Measurements from ENCODE around the gene PDILT. TPM values are rescaled to one million over a fixed set of nuclear protein-coding genes. Genes with fewer than 3 reads are reported as not detected.

Gene PDILT
- total RNA-seq, 4 donors from 2014 or later: not detected

DNA sequence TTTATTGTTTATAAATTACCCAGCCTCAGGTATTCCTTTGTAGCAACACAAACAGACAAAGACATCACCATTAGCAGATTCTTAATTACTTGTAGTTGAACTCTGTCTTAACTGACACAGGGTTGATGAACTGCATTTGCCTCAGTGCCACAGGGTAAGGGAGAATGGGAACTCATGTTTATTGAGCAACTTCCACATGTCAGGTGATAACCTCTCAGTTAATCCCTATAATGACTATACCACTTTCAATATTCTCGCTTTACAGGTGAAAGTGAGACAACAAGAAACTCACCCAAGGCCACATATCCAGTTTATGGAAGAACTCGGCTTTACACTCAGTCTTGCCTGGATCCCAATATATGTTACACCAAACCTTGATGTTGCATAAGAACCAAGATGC lies 8.6 kb downstream of the PDILT start:
- H3K36me3 ChIP-seq: no peaks in the 10 kb centered on the region
- no peak overlapping the region for H3K27ac ChIP-seq
- no peaks in the 10 kb centered on the region for H3K27me3 ChIP-seq
- no peak for TF ChIP-seq POLR2A (IDR thresholded peaks at IDR 0.05)
- TF ChIP-seq, protein P1, sequence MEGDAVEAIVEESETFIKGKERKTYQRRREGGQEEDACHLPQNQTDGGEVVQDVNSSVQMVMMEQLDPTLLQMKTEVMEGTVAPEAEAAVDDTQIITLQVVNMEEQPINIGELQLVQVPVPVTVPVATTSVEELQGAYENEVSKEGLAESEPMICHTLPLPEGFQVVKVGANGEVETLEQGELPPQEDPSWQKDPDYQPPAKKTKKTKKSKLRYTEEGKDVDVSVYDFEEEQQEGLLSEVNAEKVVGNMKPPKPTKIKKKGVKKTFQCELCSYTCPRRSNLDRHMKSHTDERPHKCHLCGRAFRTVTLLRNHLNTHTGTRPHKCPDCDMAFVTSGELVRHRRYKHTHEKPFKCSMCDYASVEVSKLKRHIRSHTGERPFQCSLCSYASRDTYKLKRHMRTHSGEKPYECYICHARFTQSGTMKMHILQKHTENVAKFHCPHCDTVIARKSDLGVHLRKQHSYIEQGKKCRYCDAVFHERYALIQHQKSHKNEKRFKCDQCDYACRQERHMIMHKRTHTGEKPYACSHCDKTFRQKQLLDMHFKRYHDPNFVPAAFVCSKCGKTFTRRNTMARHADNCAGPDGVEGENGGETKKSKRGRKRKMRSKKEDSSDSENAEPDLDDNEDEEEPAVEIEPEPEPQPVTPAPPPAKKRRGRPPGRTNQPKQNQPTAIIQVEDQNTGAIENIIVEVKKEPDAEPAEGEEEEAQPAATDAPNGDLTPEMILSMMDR (IDR thresholded peaks at IDR 0.05): no peak
- no peaks in the 10 kb centered on the region for H3K9me3 ChIP-seq
- no peak for DNase-seq
- no peaks in the 10 kb centered on the region for H3K4me1 ChIP-seq
- H3K4me3 ChIP-seq: no peak overlapping the region

DNA sequence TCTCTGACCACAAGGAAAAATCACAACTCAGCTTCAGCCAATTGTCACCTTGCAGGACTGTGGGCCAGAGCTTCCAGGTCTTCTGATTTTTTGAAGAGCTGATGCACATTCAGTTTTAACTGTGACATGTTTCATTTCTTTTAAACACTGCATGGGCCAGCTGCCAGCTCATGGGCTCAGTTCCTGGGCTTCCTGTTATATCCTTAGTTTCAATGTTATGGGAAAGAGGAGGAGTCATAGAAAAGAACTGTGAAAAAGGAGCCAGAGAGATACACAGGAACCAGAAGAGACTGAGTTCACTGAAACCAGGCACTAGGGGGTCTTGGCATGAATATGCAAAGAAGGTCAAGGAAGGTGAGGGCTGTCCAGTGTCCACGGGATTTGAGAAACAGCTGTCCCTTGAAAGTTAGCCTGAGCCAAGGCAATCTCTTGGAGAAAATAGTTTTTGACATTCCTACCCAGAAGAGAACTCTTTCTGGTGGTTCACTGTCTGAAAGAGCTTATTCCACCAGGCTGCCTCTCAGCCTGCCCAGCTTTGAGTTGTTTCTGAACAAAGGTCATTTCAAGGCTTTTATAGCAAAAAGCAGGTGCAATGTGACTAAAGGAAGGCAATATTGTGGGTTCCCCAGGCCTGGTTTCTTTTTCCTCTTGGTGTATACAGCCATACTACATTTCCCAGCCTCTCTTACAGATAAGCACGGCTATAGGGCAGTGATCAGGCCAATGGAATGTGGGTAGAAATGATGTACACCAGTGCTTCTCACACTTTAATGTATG lies 10.5 kb downstream of the PDILT start:
- peak overlapping the region in 1 of 4 donors; percentile 32 for H3K27ac ChIP-seq
- DNase-seq: no peak
- no peak overlapping the region for H3K4me3 ChIP-seq
- H3K36me3 ChIP-seq: no peaks in the 10 kb centered on the region
- TF ChIP-seq POLR2A (IDR thresholded peaks at IDR 0.05): no peak
- TF ChIP-seq, protein P1 (IDR thresholded peaks at IDR 0.05): no peak
- no peaks in the 10 kb centered on the region for H3K4me1 ChIP-seq
- no peaks in the 10 kb centered on the region for H3K9me3 ChIP-seq
- no peaks in the 10 kb centered on the region for H3K27me3 ChIP-seq

DNA sequence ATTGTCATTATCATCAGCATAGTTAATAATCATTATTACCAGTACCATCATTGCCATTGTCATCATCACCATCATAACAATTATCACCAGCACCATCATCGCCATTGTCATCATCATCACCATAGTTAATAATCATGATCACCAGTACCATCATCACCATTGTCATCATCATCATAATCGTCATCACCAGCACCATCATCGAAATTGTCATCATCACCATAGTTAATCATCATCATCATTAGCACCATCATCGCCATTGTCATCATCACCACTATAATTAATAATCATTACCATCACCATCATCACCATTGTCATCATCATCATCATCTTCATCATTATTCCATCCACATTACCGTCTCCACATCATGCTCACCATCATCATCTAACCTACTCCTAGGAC lies 13.5 kb downstream of the PDILT start:
- Histone ChIP-seq H3K4me3 (no peak overlapping the region), H3K9me3 (no peaks in the 10 kb centered on the region), H3K4me1 (peaks cover 0 to 3% (median 0%) of the 10 kb centered on the region in 4 donors), H3K36me3 (no peaks in the 10 kb centered on the region), H3K27me3 (no peaks in the 10 kb centered on the region), H3K27ac (no peak overlapping the region)
- no peak for DNase-seq
- TF ChIP-seq, protein P1 (IDR thresholded peaks at IDR 0.05): no peak
- no peak for TF ChIP-seq POLR2A (IDR thresholded peaks at IDR 0.05)

DNA sequence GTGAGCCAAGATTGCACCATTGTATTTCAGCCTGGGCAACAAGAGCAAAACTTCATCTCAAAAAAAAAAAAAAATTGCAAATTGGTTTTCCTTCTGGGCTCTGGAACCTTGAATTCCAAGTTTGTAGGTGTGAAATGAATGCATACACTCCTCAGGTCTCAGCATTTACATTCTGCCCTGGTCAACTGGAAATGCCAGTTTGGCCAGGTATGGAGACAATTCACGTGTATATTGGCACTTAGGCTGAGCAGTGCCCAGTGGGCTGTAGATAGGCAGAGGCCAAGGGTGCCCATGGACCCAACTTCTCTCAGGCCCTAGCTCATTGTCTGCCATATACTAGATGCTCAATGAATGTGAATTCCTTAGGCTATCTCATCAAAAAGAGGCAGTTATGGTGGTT lies 15.7 kb downstream of the PDILT start:
- Histone ChIP-seq H3K27me3 (no peaks in the 10 kb centered on the region), H3K9me3 (no peaks in the 10 kb centered on the region), H3K4me1 (peaks cover 0 to 5% (median 0%) of the 10 kb centered on the region in 4 donors), H3K27ac (no peak overlapping the region), H3K36me3 (no peaks in the 10 kb centered on the region), H3K4me3 (no peak overlapping the region)
- no peak for TF ChIP-seq POLR2A (IDR thresholded peaks at IDR 0.05)
- TF ChIP-seq, protein P1 (IDR thresholded peaks at IDR 0.05): no peak
- no peak for DNase-seq

DNA sequence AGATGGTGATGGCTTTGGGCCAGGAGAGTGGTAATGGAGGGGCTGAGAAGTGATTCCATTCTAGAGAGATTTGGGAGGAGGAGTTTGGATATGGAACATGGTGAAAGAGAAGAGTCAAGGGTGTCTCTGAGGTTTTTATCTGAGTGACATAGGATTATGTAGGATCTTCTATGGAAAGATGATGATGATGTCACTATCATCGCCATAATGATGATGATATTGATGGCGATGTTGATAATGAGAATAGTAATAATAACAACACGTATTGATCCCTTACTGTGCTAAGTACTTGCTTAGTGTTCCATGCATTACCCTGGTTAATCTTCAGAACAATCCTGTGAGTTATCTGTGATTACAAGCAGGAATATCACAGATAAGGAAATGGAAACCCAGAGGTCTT lies 16.6 kb downstream of the PDILT start:
- DNase-seq: no peak
- no peaks in the 10 kb centered on the region for H3K36me3 ChIP-seq
- H3K27ac ChIP-seq: no peak overlapping the region
- H3K4me3 ChIP-seq: no peak overlapping the region
- no peaks in the 10 kb centered on the region for H3K9me3 ChIP-seq
- peaks cover 0 to 5% (median 0%) of the 10 kb centered on the region in 4 donors for H3K4me1 ChIP-seq
- no peaks in the 10 kb centered on the region for H3K27me3 ChIP-seq
- TF ChIP-seq POLR2A (IDR thresholded peaks at IDR 0.05): no peak
- TF ChIP-seq, protein P1 (IDR thresholded peaks at IDR 0.05): no peak

All from Peyer's patch (tissue), 4 donors.